GM13976 (cell line): ENCODE measurements around the gene IL4R.

Source experiments
- DNase-seq: peaks from one replicate; pipeline ENCODE4 v3.0.0; 2012; ENCODE audit warnings: low spot score
- in situ Hi-C: fragments of 300-500 bp; cut with MboI; formaldehyde crosslinking; loops from one replicate; pipeline ENCODE4 v1.12.0; 2022; ENCODE audit warnings: low sequenced_read_pairs, mixed read lengths, inconsistent platforms; ENCODE audit not compliant: unreplicated experiment
- TF ChIP-seq, protein P1 (sequence below): IDR thresholded peaks from 2 replicates; pipeline ENCODE4 v1.5.1; 2012; ENCODE audit warnings: borderline replicate concordance, mild to moderate bottlenecking; ENCODE audit not compliant: insufficient read depth; ENCODE audit errors: extremely low read depth, missing control alignments, control extremely low read depth

Gene IL4R

GRCh38 chr16:27305839-27306442 is 7.8 kb upstream of the IL4R start:
- DNase-seq = no peak
- TF ChIP-seq, protein P1, sequence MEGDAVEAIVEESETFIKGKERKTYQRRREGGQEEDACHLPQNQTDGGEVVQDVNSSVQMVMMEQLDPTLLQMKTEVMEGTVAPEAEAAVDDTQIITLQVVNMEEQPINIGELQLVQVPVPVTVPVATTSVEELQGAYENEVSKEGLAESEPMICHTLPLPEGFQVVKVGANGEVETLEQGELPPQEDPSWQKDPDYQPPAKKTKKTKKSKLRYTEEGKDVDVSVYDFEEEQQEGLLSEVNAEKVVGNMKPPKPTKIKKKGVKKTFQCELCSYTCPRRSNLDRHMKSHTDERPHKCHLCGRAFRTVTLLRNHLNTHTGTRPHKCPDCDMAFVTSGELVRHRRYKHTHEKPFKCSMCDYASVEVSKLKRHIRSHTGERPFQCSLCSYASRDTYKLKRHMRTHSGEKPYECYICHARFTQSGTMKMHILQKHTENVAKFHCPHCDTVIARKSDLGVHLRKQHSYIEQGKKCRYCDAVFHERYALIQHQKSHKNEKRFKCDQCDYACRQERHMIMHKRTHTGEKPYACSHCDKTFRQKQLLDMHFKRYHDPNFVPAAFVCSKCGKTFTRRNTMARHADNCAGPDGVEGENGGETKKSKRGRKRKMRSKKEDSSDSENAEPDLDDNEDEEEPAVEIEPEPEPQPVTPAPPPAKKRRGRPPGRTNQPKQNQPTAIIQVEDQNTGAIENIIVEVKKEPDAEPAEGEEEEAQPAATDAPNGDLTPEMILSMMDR = no peak
- in situ Hi-C loops = no loop called here

DNA sequence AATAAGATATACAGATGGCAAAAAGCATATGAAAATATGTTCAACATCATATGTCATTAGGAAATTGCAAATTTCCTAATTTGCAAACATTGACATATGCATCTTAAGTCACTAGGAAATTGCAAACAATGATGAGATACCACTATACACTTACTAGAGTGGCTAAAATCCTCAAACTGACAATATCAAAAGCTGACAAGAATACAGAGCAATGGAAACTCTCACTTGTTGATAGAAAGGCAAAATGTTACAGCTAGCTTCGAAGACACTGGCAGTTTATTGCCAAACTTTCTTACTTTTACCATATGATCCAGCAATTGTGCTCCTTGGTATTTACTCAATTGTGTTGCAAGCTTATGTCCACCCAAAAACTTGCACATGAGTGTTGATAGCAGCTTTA is 5.0 kb upstream of the IL4R start:
- TF ChIP-seq, protein P1 = no peak
- DNase-seq = no peak
- in situ Hi-C loops = no loop called here

GRCh38 chr16:27310576-27311447 is 3.0 kb upstream of the IL4R start:
- DNase-seq = no peak
- TF ChIP-seq, protein P1 = no peak
- in situ Hi-C loops = no loop called here

DNA sequence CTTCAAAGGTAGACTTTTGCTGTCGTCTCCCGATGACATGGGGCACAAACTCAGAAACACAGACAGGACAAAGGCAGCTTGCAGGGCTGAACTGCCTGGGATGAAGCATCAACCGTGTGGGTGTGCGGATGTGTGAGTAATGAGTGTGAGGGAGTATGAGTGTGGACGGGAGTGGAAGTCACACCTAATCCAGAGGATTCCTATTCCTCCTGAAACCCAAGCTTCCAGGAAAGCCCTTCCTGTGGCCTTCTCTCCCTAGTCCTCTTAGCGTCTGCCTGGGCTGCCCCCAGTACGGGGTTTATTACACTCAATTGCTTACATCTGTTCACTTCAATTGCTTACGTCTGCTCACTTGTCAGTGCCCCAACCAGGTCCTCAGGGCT is 2.3 kb upstream of the IL4R start:
- in situ Hi-C loops = no loop called here
- TF ChIP-seq, protein P1 = no peak
- DNase-seq = no peak

DNA sequence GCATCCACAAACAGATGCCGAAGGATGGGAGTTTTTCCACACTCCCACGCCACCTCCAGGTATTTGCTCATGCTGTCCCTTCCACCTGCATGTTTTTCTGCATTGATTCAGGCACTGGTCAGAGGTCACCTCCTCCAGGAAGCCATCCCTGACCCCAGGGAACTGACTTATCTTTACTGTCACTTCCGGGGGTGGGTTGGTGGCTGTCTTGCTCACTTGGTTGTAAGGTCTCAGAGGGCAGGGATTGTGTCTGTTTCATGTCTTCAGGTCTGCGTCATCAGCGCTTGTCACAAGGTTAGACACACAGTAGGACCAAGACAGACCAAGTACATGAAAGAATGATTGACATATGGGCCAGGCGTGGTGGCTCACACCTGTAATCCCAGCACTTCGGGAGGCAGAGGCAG is 1.9 kb upstream of the IL4R start:
- DNase-seq = no peak
- in situ Hi-C loops = no loop called here
- TF ChIP-seq, protein P1 = no peak

DNA sequence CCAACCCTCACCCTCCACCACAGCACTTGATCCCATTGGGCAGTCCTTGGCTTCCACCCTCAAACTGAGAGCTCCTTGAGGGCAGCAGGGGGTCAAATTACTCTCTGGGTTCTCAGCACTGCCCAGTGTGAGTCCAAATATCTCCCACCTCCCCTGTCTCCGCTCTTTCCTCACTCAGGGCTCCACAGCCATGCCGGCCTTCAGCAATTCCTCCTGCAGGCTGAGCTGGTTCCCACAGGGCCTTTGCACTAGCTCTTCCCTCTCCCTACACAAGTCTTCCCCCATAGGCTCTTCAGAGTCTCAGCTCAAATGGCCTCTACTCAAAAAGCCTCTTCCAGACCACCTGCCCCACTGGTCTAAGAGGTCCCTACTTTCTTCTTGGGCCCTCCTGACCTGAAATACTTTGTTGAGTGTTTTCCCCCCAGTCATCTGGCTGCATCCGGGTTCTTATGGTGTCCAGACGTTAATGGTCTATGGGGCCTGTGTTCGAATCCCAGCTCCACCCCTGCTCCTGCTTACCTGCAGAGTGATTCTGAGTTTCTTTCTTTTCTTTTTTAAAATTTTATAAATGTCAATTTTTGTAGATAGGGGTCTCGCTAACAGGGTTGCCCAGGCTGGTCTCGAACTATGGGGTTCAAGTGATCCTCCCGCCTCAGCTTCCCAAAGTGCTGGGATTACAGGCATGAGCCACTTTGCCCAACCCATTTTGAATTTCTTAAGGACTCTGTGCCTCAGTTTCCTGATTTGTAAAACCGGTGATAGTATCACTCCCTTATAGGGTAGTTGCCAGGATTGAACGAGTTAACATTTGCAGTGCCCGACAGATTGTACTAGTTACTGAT is 973 bp upstream of the IL4R start:
- DNase-seq = no peak
- TF ChIP-seq, protein P1 = no peak
- in situ Hi-C loops = no loop called here
